Kidney epithelial cell (primary cell): ENCODE measurements around the gene YWHAG. TPM values are rescaled to one million over a fixed set of nuclear protein-coding genes. Genes with fewer than 3 reads are reported as not detected.
A peak's percentile ranks its signal among the peaks of the same experiment; 100 is the strongest.

Experiments used
- DNase-seq: peaks from one replicate; pipeline ENCODE4 v3.0.0-alpha.2; 2010; ENCODE audit warnings: low read depth
- H3K27me3 ChIP-seq: 2 replicates; pipeline ENCODE4 v1.6.0; 2011; ENCODE audit warnings: low read length; ENCODE audit not compliant: control insufficient read depth, insufficient read depth
- H3K36me3 ChIP-seq: 2 replicates; pipeline ENCODE4 v1.5.1; 2011; ENCODE audit warnings: low read length; ENCODE audit not compliant: control insufficient read depth, insufficient read depth
- H3K4me3 ChIP-seq: 2 replicates; pipeline ENCODE4 v1.5.1; 2011; ENCODE audit warnings: low read depth, mild to moderate bottlenecking, control low read depth, low read length
- total RNA-seq: library from RNA; depleted of rRNA; stranded (reverse); fragments of >200 nt; gene quantifications from 2 replicates; pipeline ENCODE4 v1.2.3, GENCODE V29; 2015
- TF ChIP-seq, protein P1 (sequence below): IDR thresholded peaks from 2 replicates; pipeline ENCODE4 v1.5.1; 2011; ENCODE audit warnings: mild to moderate bottlenecking, moderate library complexity, low read length, control low read depth, inconsistent platforms; ENCODE audit not compliant: insufficient read depth, poor library complexity, severe bottlenecking

YWHAG gene
- total RNA-seq, 1 donor from 2014 or later = 115 TPM

DNA sequence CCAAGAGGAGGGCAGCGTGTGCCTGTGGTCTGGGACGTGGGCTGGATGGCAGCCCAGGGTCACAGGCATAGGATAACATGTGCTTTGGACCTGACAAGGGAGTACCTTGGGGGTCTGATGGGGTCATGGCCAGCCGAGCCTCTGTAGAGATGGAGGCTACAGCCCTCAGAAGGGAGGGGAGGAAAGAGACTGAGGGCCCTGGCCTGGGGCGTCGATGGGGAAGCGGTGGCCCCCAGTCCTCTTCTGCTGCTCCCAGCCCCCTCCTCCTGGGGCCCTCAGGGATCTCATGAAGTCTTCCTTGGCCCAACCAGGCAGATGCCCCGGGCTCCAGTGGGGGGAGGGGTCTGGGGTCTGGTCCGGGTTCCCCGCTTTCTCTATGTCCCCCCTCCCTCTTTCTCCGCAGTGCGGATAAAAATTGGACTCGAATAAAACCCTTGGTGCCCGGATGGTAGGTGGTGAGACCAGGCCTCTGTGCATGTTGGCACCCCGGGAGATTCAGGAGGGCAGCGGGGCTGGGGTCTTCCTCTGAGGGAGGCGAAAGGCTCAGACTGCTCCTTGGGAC lies 71.9 kb downstream of the YWHAG start:
- Histone ChIP-seq H3K36me3 (no peaks in the 10 kb centered on the region), H3K27me3 (peaks cover 24% of the 10 kb centered on the region), H3K4me3 (no peak overlapping the region)
- TF ChIP-seq, protein P1, sequence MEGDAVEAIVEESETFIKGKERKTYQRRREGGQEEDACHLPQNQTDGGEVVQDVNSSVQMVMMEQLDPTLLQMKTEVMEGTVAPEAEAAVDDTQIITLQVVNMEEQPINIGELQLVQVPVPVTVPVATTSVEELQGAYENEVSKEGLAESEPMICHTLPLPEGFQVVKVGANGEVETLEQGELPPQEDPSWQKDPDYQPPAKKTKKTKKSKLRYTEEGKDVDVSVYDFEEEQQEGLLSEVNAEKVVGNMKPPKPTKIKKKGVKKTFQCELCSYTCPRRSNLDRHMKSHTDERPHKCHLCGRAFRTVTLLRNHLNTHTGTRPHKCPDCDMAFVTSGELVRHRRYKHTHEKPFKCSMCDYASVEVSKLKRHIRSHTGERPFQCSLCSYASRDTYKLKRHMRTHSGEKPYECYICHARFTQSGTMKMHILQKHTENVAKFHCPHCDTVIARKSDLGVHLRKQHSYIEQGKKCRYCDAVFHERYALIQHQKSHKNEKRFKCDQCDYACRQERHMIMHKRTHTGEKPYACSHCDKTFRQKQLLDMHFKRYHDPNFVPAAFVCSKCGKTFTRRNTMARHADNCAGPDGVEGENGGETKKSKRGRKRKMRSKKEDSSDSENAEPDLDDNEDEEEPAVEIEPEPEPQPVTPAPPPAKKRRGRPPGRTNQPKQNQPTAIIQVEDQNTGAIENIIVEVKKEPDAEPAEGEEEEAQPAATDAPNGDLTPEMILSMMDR = no peak
- no peak for DNase-seq

DNA sequence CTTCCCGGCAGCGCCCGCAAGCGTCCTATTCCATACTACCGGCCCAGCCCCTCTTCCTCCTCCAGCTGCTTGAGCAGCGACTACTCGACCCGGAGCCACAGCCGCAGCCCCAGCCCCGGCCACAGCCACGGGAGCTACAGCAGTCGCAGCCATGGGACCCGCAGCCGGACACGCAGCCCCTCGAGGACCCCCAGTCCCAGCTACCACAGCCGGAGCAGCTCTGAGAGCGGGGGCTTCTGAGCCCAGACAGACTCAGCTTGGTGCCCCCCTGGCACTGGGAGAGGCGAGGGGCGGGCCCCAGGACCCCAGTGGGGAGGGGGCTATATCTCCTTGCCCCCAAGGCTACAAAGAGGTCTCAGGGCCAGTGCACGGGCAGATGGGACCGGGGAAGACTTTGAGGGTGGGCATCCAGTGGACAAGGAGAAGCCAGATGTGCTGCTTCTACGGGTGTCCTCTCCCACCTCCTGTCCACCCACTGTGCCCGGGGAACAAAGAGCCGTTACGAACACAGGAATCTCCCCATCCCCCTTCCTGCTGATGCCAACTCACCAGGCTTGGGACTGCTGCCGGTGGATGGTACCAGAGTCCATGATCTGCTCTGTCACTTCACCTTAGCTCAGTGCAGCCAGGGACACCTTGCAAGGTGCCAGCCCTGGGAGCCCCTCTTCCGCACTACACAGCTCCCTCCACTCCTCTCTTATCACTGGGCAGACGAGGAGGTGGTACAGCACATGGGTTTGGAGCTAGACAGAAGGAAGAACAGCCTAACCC lies 73.0 kb downstream of the YWHAG start:
- Histone ChIP-seq H3K36me3 (no peaks in the 10 kb centered on the region), H3K4me3 (no peak overlapping the region), H3K27me3 (peaks cover 32% of the 10 kb centered on the region)
- TF ChIP-seq, protein P1 = no peak
- DNase-seq = no peak

DNA sequence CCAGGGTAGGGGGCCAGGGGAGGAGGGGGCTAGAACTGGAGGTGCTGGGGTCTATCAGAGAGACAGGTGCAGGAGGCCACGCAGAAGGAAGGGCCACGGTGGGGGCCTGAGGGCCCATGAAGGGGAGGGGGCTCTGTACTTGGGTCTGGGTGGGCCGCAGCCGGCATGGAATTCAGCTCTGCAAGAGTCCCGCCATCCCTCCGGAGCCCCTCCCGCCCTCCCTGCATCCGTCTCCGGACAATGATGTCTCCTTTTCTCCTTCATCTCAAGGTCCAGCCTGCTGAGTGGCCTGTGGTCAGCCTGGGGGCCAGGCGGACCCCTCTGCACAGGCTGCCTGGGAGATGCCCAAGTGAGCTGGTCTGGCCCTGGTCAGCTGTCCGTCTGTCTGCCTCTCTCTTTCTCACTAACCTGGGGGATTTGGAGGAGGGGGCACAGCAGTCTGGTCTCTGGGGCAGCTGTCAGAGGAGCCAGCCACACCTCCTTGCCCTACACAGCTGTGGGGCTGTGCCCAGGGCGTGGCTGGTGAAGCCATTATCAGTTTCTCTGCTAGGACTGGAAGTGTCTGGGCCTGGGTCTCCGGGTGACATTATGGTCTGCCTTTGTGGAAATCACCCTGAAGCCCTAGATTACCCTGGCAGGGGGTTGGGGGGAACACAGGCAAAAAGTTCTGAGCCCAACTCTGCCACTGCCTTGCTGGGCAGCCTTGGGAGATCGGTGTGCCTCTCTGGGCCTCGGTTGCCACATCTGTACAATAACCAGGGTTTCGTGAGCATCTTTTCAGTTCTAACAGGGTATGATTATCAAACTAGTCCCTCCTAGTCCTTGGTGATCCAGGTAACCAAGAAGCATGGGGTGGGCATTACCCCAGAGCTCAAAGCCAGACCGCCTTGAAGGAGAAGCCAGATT lies 75.3 kb downstream of the YWHAG start:
- TF ChIP-seq, protein P1 = no peak

DNA sequence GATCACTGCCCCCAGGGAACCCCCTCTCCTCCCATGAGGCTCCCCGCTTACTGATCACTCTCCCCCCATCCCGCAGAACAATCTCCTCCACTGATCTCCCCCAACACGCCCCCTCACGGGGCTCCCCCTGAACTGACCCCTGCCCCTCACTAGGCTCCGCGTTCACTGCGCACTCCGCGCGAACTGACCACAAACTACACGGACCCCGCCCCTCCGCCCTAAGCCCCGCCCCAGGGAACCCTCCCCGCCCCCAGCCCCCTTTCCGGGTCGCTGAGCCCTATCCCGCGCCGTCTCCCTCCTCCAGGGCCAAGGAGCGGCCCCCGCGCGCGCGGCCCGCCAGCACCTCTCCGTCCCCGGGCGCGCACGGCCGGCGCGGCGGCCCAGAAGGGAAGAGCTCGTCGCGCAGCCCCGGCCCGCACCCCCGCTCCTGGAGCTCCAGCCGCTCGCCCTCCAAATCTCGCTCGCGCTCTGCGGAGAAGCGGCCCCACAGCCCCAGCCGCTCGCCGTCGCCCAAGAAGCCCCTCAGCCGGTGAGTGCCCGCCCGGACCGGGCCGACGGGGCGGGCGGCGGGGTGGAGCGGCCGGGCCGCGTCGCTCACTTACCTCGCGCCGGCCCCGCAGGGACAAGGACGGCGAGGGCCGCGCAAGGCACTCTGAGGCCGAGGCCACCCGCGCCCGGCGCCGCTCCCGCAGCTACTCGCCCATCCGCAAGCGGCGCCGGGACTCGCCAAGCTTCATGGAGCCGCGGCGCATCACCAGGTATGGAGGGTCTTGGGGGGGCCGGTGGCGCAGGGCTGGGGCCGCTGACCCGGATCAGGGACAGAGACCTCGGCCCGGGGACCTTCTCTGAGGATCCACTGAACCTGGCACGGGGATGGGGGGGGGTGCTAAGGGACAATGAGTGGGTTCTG lies 76.2 kb downstream of the YWHAG start:
- H3K4me3 ChIP-seq = peak overlapping the region; percentile 5
- no peaks in the 10 kb centered on the region for H3K36me3 ChIP-seq
- no peak for DNase-seq
- peaks cover 52% of the 10 kb centered on the region for H3K27me3 ChIP-seq
- TF ChIP-seq, protein P1 = no peak

More for the DNA sequence above, 75.3 kb downstream of the YWHAG start:
- Histone ChIP-seq H3K36me3 (no peaks in the 10 kb centered on the region), H3K4me3 (no peak overlapping the region), H3K27me3 (peaks cover 50% of the 10 kb centered on the region)
- no peak for DNase-seq

DNA sequence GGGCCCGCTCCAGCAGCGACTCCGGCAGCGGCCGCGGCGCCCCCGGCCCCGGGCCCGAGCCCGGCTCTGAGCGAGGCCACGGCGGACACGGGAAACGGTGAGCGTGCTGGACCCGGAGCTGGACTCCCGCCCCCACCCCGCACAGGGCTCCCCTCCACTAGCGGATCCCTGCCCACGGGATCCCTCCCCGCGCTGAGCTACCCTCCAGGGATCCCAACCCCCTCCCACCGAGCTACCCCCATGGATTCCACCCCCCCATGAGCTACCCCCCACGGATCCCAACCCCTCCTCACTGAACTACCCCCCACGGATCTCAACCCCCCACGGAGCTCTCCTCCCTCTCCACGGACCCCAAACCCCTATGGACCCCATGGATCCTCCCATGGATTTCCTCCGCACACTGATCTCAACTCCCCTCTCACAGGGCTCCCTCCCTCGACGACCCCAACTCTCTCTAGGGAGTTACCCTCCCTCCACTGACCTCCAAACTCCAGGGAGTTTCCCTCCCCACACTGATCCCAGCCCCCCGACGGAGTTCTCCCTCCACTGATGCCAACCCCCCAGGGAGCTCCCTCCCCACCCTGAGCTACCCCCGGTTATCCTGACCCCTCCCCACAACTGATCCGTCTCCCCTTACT lies 77.0 kb downstream of the YWHAG start:
- peaks cover 52% of the 10 kb centered on the region for H3K27me3 ChIP-seq

More for the DNA sequence above, 77.0 kb downstream of the YWHAG start:
- peak overlapping the region; percentile 2 for H3K4me3 ChIP-seq
- TF ChIP-seq, protein P1 = no peak
- H3K36me3 ChIP-seq = no peaks in the 10 kb centered on the region
- DNase-seq = no peak
